Suprapubic skin (tissue), 3 donors: Measurements from ENCODE around the gene ADGRB3.

Source experiments
- CTCF ChIP-seq, 2 donors: fragments of 200-600 bp in 1 of 2; fragments of 450-650 bp in 1 of 2; sonication (generic) in 1 of 2; IDR thresholded peaks; one replicate each; pipeline ENCODE4 v1.5.1; 2016 to 2019; ENCODE audit warnings: antibody characterized with exemption in 2 of 2, mild to moderate bottlenecking in 1 of 2, moderate library complexity in 1 of 2
- POLR2AphosphoS5 ChIP-seq, 3 donors: sonication (generic); formaldehyde crosslinking; IDR thresholded peaks; one replicate each; pipeline ENCODE4 v1.6.1; 2017; ENCODE audit warnings: antibody characterized with exemption in 3 of 3

GRCh38 chr6:69162811-69163210, 527.7 kb downstream of the ADGRB3 start:
- TF ChIP-seq CTCF (IDR thresholded peaks at IDR 0.05) (no peak), POLR2AphosphoS5 (IDR thresholded peaks at IDR 0.05) (no peak)
